ENCODE results near the gene PROZ.

DNA sequence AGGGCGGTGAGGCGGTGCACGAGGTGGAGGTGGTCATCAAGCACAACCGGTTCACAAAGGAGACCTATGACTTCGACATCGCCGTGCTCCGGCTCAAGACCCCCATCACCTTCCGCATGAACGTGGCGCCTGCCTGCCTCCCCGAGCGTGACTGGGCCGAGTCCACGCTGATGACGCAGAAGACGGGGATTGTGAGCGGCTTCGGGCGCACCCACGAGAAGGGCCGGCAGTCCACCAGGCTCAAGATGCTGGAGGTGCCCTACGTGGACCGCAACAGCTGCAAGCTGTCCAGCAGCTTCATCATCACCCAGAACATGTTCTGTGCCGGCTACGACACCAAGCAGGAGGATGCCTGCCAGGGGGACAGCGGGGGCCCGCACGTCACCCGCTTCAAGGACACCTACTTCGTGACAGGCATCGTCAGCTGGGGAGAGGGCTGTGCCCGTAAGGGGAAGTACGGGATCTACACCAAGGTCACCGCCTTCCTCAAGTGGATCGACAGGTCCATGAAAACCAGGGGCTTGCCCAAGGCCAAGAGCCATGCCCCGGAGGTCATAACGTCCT, 9.4 kb upstream of the PROZ start:
- no peak for TF ChIP-seq EZH2 (IDR thresholded peaks at IDR 0.05; ENCODE audit: insufficient read depth, low read length)
- TF ChIP-seq, protein P1, sequence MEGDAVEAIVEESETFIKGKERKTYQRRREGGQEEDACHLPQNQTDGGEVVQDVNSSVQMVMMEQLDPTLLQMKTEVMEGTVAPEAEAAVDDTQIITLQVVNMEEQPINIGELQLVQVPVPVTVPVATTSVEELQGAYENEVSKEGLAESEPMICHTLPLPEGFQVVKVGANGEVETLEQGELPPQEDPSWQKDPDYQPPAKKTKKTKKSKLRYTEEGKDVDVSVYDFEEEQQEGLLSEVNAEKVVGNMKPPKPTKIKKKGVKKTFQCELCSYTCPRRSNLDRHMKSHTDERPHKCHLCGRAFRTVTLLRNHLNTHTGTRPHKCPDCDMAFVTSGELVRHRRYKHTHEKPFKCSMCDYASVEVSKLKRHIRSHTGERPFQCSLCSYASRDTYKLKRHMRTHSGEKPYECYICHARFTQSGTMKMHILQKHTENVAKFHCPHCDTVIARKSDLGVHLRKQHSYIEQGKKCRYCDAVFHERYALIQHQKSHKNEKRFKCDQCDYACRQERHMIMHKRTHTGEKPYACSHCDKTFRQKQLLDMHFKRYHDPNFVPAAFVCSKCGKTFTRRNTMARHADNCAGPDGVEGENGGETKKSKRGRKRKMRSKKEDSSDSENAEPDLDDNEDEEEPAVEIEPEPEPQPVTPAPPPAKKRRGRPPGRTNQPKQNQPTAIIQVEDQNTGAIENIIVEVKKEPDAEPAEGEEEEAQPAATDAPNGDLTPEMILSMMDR (IDR thresholded peaks at IDR 0.05; ENCODE audit: insufficient read depth, low read depth, low read length): no peak

Data from astrocyte (in vitro differentiated cells and primary cell).